Embryonic facial prominence (tissue), 1 donor: ENCODE results near the gene PEX10.

Experiments used
- DNase-seq: peaks from one replicate; pipeline ENCODE4 v3.0.0-alpha.2; 2016; ENCODE audit errors: extremely low spot score

PEX10 gene

GRCh38 chr1:2388004-2388913, 24.1 kb downstream of the PEX10 start:
- DNase-seq: no peak

DNA sequence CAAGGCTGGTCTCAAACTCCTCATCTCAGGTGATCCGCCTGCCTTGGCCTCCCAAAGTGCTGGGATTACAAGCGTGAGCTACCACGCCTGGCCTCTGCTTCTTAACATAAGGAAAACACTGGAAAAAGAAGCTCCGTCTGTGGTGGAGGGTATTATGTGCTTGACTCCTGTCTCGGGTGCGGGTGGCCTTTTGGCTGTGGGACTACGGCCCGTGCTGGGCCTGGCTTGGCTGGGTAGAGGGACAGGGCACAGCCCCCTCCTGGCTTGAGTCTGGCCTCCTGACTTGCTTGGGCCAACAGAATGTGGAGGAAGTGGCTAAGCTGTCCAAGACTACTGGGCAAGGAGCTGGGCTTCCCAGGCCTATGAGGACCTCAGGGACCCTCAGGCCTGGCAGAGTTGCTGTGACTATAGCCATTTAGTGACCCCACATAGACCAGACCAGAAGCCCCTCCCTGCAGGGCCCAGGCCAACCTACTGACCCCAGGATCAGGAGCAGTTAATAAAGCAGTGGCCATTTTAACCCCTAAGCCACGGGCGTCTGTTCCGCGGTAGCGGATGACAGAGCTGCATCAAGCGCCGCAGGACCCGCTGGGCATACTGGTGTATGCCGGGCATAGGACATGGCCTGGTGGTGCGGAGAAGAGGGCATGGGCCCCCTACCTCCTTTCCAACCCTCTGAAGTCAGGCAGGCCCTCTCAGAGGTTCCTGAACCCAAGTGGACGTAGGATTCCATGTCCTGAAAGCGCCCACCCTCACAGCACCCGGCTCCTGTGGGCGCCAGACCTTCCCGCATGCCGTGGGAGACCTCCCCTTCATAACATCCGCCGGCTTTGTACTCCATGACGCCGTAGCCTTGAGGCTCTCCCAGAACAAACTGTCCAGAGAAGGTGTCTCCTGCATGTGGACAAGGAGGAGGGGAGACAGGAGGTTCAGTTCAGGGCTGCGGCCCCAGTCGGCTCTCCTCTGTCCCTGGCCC, 25.4 kb downstream of the PEX10 start:
- no peak for DNase-seq

DNA sequence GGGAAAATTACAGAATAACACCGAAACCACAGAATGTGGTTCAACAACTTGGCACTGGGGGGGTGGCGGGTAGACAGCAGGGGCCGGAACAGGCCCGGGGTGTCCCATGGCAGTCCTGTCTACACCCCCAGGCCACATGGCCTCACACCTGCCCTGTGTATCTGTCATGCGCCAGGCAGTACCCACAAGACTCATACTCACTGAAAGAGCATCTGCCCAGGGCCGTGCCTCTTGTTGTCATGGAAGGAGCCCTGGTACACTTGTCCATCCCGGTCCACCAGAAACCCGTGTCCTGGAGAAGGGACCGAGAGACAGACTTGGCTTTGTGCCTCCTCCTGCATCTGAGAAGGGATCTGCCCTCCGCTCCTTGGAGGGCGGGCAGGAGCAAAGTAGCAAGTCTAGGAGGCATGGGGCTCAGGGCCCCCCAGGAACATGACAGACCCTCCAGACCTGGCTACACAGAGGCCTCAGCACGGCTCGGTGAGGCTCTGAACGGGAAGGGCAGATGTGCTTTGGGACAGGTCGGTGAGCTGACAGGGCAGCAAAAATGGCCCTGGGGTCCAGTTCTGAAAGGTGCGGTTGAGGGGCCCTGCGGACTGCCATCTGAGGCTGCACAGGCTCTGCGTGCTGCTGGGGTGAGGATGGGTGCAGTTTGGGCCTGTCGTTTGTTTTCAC, 26.6 kb downstream of the PEX10 start:
- no peak for DNase-seq

DNA sequence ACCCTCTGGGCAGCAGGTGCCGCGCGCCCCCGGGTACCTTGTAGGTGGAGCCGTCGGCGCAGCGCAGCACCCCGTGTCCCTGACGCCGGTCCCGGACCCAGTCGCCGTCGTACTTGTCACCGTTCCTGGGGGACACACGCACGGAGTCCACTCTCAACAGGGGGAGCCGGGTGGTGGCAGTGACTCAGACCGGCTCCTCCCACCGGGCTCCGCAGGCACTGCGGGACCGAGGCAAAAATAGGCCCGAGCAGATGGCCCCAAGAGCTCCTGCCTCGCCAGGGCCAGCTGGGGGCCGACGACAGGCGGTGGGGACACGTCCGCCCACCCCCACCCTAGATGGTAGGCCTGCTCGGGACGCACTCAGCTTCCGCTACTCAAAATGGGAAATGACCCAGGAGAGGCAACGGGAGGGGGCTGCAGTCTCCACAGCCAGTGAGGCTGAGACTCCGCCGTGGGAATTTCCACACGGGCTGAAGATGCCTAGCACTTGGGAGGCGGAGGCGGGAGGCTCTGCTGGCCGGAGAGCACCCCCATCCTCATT, 27.4 kb downstream of the PEX10 start:
- no peak for DNase-seq

DNA sequence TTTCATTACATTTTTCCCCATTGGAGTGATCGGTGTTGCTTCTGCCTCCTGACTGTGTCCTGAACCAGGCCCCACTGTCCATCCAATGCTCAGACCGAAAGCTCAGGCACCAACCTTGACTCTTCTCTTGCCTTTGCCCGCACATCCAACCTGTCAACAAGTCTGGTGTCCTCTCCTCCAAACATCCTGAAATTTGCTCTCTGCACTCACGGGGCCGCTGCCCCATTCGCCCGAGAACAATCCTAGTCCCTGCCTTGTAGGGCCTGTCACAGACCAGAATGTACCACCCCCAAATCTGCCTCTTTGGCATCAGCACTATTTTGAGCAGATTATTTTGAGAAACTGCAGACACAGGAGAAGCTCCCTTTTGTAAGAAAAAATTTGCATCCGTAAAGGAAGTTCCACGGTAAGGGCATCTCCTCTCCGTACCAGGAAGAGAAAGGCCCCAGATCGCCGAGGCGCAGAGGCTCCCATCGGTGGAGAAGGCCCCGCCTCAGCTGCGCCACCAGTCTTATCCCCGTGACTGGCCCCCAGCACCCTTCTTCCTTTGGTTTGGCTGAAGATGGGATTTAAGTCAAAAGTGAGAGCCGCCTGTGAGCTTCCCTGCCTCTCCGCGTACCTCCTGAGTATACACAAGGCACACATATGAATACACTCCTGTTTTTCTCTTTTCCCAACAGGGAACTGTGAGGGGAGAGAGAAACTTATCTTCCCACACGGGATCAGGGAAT, 28.1 kb downstream of the PEX10 start:
- no peak for DNase-seq

- DNase-seq: no peak
Measured at GRCh38 chr1:2383576-2383975, 28.8 kb downstream of the PEX10 start.

DNA sequence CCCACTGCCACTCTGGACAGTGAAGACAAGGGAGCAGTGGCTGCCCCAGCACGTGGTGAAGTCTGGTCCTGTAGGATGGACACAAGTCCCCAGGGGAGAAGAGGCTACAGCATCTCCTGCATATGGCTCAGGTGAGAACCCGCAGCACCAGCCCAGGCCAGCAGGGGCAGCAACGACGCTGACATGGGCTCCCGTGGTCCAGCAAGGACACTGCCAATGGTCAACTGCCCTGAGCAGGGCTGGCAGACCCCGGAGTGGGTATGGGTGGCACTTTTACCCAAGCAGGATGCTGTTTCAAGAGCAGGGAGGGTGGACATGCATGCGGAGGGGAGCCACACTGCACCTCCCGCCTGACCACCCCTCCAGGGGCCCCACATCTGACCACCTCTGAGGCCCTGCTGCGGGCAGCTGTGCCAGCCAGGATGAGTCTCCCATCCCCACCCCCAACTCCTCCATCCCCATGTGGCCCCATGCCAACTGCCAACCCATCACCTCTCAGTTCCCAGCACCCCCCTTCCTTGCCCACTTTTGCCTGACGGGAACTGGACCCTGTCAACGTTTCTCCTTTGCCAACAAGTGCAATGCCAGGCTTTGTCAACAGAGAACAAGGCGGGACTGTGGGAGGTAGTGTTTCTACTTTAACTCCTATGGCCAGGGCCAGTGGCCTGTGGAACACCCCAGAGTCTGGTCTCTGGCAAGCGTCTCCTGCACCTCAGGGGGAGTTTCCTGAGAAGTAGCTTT, 29.6 kb downstream of the PEX10 start:
- no peak for DNase-seq

- peak; percentile 48 for DNase-seq
Measured at GRCh38 chr1:2381741-2382620, 30.4 kb downstream of the PEX10 start.

- DNase-seq: no peak
Measured at GRCh38 chr1:2380816-2381591, 31.4 kb downstream of the PEX10 start.

DNA sequence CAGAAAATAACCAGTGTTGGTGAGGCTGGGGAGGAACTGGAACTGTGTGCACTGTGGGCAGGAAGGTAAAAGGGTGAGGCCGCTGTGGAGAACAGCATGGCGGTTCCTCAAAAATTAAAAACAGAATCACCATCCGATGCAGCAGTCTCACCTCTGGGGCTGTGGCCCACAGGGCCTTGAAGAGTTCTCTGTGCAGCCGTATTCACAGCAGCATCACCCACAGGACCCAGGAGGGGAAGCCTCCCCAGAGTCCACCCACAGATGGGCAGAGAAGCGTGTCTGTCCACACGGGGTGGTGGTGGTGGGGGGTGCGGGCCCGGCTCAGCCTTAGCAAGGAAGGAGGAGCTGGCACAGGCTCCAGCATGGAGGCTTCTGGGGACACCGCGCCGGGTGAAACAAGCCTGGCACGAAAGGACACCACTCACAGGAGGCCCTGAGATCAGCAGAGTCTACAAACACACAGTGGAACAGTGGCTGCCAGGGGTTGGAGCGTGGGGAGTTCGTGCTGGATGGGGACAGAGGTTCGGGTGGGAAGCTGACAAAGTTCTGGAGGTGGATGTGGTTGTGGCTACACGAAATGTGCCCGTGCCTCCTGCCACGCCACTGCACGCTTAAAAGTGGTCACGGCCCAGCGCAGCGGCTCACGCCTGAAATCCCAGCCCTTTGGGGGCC, 32.5 kb downstream of the PEX10 start:
- DNase-seq: no peak

DNA sequence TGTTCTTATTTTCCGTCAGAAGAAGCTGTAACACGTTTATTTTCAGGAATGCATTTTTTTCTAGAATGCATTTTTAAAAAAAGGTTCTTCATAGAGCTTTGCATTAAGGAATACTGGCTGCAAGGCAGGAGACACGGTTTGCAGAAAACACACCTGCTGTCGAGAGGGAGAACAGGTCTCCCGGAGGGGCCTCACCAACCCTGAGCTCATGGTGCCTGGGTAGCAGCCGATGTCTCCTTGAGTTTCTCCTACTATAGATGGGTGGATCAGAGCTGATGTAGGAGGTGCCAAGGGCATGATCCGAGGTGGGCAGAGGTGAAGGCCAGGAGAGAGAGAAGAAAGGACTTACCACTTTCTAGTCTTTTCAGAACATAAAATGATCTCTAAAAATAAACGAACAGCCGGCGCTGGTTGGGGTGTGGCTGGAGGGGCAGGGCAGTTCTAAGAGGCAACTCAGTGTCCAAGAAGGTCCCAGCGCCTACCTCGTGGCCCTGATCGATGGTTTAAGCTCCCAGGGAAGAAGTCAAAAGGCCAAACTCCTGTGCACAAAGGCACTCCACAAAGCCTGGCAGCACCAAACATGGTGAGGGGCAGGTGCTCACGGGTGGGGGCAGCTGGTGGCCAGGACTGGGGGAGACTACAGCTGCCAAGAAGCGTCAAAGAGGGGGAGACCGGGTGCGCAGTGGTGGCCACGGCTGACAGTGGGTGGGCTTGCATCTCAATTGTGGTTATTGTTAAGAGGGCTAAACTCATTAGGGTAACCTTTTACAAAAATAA, 33.2 kb downstream of the PEX10 start:
- DNase-seq: no peak

DNA sequence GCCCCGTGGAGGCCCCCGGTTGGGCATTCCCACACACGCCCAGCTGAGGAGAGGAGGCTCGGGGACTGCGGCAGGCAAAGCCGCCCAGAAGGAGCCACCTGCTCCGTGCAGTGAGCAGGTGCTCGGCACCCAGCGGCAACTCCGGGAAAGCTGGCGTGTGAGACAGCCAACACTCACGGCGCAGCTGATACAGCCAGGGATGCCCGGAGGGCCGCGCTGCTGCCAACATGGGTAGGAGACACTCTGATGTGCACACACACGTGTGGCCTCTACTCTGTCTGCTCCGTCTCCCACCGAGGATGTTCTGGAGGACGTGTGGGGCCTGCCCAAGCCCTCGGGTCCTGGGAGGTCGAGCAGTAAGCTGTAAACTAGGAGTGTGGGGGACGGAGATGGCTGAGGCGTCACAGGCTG, 33.9 kb downstream of the PEX10 start:
- DNase-seq: no peak

DNA sequence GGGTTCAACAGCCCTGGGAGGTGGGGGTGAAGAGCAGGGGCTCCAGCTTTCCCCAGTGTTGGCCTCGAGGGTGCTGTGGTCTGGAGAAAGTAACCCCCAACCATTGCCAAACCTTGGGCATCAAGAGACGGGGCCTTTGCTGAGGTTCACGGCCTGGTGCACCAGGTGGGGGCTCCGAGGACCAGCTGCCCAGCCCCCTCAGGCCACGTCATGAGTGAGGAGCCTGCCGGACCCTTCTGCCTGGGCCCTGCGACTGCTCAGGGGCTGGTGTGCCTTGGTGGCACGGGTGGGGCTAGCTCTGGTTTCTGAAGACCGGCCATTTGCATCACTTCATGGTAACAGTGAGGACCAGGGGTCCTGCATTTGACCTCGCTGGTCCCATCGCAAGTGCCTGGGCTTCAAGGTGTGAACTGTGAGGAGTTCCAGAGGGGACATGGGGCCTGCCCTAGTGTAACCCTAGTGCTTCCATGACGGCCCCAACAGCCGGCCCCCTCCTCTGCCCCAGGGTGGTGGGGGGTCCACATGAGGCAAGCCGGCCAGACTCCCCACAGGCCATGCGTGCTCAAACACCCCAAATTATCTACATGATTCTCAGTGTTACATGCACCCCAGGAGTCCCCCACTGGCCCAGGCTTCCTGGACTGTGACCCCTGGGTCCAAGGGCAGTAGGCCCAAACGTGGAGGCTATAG, 34.5 kb downstream of the PEX10 start:
- DNase-seq: no peak

GRCh38 chr1:2376931-2377672, 35.3 kb downstream of the PEX10 start:
- DNase-seq: no peak

DNA sequence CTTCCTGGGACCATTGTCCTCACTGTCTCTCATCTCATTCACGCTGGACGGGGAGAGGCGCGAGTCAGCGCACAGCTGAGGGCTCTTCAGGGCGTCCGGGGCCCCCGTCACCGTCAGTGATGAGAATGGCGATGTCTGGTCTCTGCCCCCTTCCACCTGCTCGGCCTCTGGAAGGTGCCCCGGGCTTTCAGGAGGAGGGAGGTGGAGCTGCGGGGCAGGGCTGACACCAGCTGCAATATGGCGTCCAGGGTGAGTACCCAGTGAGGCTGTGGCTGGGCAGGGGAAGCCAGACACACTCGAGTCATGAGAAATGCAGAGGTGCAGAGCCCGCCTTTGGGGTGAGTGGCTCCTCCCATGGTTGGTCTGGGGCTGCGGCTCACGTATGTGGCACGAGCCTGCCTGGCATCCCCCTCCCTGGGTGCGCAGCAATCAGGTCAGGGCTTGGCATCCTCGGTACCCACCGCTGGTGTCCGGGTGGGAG, 36.1 kb downstream of the PEX10 start:
- DNase-seq: no peak

DNA sequence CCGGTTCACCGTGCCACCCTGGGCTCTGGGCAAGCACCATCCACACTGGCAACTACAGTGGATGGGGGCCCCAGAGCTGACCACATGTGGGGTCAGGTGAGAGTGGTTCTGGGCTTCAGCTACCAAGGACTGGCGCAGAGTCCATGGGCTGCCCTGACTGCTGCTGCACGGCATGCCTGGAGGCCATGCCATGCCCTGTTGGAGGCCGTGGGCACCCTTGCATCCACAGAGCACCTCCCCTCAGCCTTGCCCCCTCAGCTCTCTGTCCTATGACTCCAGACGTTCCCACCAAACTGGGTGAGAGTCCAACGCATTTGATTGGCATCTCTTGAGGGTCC, 36.5 kb downstream of the PEX10 start:
- no peak for DNase-seq
